K562 (cell line): Measurements from ENCODE around the gene MED13L. TPM values are rescaled to one million over a fixed set of nuclear protein-coding genes. Genes with fewer than 3 reads are reported as not detected.
A peak's percentile ranks its signal among the peaks of the same experiment; 100 is the strongest.

Experiments used
- HDGF ChIP-seq: fragments of 450-650 bp; IDR thresholded peaks from 2 replicates; pipeline ENCODE4 v1.6.1; 2016
- HOXB6 ChIP-seq: fragments of 250-450 bp; sonication (Bioruptor Pico); IDR thresholded peaks from 2 replicates; pipeline ENCODE4 v1.5.1; 2022; ENCODE audit warnings: mild to moderate bottlenecking, borderline replicate concordance
- JUN ChIP-seq, 2 experiments: sonication (generic) in 1 of 2; formaldehyde crosslinking in 1 of 2; IDR thresholded peaks; 2 replicates each; pipeline versions ENCODE4 v1.6.1 to v1.8.0; 2012 to 2022; ENCODE audit warnings: borderline replicate concordance in 2 of 2, mild to moderate bottlenecking in 2 of 2, improper control_type of control experiment in 1 of 2, low read depth in 1 of 2, low read length in 1 of 2, missing genetic modification reagents in 1 of 2
- KDM5B ChIP-seq: fragments of 200-600 bp; sonication (generic); IDR thresholded peaks from 2 replicates; pipeline ENCODE4 v1.6.1; 2012; ENCODE audit warnings: low read depth, mild to moderate bottlenecking, moderate library complexity, low read length, control low read depth, inconsistent platforms; ENCODE audit not compliant: insufficient replicate concordance
- KLF16 ChIP-seq: IDR thresholded peaks from 2 replicates; pipeline ENCODE4 v1.6.1; 2016; ENCODE audit warnings: antibody characterized with exemption
- SAFB ChIP-seq: fragments of 200-400 bp; formaldehyde crosslinking; IDR thresholded peaks from 2 replicates; pipeline ENCODE4 v1.6.1; 2017; ENCODE audit warnings: low read depth, low read length, borderline replicate concordance
- SRF ChIP-seq, 2 experiments: fragments of 250-450, 450-650 bp in 1 of 2; sonication (Bioruptor Pico) in 1 of 2; sonication (generic) in 1 of 2; formaldehyde crosslinking; IDR thresholded peaks; 2 replicates each; pipeline versions ENCODE4 v1.5.0 to v1.5.1; 2020 to 2022; ENCODE audit warnings: mild to moderate bottlenecking in 1 of 2, missing genetic modification reagents in 1 of 2
- SRSF3 ChIP-seq: fragments of 200-400 bp; formaldehyde crosslinking; IDR thresholded peaks from 2 replicates; pipeline ENCODE4 v1.6.1; 2016; ENCODE audit warnings: mild to moderate bottlenecking, low read length, moderate library complexity; ENCODE audit not compliant: insufficient read depth
- XRCC5 ChIP-seq: fragments of 200-400 bp; formaldehyde crosslinking; IDR thresholded peaks from 2 replicates; pipeline ENCODE4 v1.6.1; 2017; ENCODE audit warnings: low read depth, mild to moderate bottlenecking, low read length
- polyA plus RNA-seq, 8 experiments: library from polyadenylated mRNA; depleted of rRNA in 4 of 8; stranded (reverse) in 5 of 8; unstranded in 3 of 8; fragments of >200 nt; fragmentation: Nextera tagmentation in 2 of 8; fragmentation: Illumina TruSeq in 1 of 8; extraction: Ambion mirVana in 2 of 8; extraction: Trizol in 1 of 8; gene quantifications; 2 replicates each; pipeline versions ENCODE4 v1.2.1 to v1.2.3, GENCODE V29; 2011 to 2014; ENCODE audit warnings: inconsistent platforms in 1 of 8, missing spikeins in 1 of 8
- total RNA-seq, 7 experiments: library from RNA; depleted of rRNA in 6 of 7; stranded (reverse); fragments of >200 nt in 6 of 7; fragmentation: Illumina TruSeq in 2 of 7; extraction: Trizol in 2 of 7; gene quantifications; 2 replicates each; pipeline versions ENCODE4 v1.2.1 to v1.2.3, GENCODE V29; 2011 to 2021; ENCODE audit warnings: low replicate concordance in 1 of 7
- TF ChIP-seq, protein P1 (sequence below): fragments of 450-650 bp; formaldehyde crosslinking; IDR thresholded peaks from 2 replicates; pipeline ENCODE4 v1.4.0; 2020; ENCODE audit warnings: mild to moderate bottlenecking, moderate library complexity
- TF ChIP-seq, protein P2 (sequence below): fragments of 450-650 bp; formaldehyde crosslinking; IDR thresholded peaks from 2 replicates; pipeline ENCODE4 v1.4.0; 2020; ENCODE audit warnings: mild to moderate bottlenecking, moderate library complexity
- TF ChIP-seq, protein P3 (sequence below), 3 experiments: fragments of 200-800 bp in 1 of 3; sonication (Bioruptor generic) in 1 of 3; sonication (generic) in 1 of 3; formaldehyde crosslinking in 1 of 3; IDR thresholded peaks; 2 replicates each; pipeline versions ENCODE4 v1.6.1 to v1.8.0; 2016 to 2022; ENCODE audit warnings: mild to moderate bottlenecking in 2 of 3, missing compliant biosample characterization in 2 of 3, missing genetic modification characterization in 2 of 3, missing genetic modification reagents in 1 of 3
- TF ChIP-seq, protein P4 (sequence below): fragments of 250-450 bp; sonication (Bioruptor Pico); IDR thresholded peaks from 2 replicates; pipeline ENCODE4 v1.9.0; 2021; ENCODE audit warnings: mild to moderate bottlenecking, inconsistent platforms

Gene MED13L
- total and polyA plus RNA-seq, 9 of the 15 experiments (the other 6 are each of a cell fraction or from before 2014, with no cell fraction given), result 13.4 to 90.3 (median 36.9) TPM

DNA sequence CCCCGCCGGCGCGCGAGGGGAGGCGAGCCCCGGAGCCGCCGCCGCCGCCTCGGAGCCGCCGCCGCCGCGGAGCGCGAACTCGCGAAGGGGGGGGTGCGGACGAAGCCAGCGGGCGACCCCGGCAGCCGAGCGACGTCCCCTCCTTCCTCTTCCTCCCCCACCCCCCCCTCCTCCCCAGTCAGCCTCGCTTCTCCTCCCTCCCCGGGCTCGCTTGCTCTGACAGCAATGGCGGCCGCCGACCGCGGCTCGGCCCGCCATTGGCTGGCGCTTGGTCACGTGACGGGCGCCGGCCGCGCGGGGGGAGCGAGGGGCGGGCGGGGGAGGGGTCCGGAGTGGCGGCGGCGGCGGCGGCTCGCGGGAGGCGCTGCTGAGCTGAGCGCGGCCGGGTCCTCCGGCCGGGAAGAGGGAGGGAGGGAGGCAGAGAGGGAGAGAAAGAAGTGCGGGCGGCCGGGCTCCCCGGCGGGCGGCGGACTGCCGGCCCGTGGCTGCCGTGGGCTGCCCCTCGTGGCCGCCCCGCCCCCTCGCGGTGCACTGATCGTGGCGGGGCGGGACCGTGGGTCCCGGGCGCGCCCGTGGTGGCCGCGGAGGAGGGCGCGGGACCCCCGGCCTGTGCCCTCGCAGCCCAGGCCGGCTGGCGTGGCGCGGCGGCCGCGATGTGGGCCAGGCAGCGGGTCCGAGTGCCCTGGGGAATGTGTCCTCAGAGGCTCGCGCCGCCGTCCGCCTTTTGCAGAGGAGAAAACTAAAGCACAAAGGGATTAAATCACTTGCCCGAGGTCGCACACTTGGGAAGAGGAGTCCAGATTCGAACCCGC lies at the start of gene MED13L (continued):
- TF ChIP-seq, protein P1, sequence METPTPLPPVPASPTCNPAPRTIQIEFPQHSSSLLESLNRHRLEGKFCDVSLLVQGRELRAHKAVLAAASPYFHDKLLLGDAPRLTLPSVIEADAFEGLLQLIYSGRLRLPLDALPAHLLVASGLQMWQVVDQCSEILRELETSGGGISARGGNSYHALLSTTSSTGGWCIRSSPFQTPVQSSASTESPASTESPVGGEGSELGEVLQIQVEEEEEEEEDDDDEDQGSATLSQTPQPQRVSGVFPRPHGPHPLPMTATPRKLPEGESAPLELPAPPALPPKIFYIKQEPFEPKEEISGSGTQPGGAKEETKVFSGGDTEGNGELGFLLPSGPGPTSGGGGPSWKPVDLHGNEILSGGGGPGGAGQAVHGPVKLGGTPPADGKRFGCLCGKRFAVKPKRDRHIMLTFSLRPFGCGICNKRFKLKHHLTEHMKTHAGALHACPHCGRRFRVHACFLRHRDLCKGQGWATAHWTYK (CRISPR knock-in tag), result peak; percentile 100
- TF ChIP-seq KDM5B (no peak), HDGF (no peak), HOXB6 (CRISPR knock-in tag) (no peak), KLF16 (no peak), SRSF3 (no peak), SRF (CRISPR knock-in tag; IDR thresholded peaks at IDR 0.05) (no peak), XRCC5 (no peak), JUN (IDR thresholded peaks at IDR 0.05; ENCODE audit: borderline replicate concordance, low read depth, low read length) (peak; percentile 15; the same call in 1 of the 2 replicates), JUN (CRISPR knock-in tag; IDR thresholded peaks at IDR 0.05; ENCODE audit: borderline replicate concordance) (no peak), SAFB (peak; percentile 68)
- TF ChIP-seq, protein P2, sequence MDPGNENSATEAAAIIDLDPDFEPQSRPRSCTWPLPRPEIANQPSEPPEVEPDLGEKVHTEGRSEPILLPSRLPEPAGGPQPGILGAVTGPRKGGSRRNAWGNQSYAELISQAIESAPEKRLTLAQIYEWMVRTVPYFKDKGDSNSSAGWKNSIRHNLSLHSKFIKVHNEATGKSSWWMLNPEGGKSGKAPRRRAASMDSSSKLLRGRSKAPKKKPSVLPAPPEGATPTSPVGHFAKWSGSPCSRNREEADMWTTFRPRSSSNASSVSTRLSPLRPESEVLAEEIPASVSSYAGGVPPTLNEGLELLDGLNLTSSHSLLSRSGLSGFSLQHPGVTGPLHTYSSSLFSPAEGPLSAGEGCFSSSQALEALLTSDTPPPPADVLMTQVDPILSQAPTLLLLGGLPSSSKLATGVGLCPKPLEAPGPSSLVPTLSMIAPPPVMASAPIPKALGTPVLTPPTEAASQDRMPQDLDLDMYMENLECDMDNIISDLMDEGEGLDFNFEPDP, result no peak
- TF ChIP-seq, protein P3, sequence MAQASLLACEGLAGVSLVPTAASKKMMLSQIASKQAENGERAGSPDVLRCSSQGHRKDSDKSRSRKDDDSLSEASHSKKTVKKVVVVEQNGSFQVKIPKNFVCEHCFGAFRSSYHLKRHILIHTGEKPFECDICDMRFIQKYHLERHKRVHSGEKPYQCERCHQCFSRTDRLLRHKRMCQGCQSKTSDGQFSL (CRISPR knock-in tag; IDR thresholded peaks at IDR 0.05), result peak; percentile 84
- TF ChIP-seq, protein P3 (tag; IDR thresholded peaks at IDR 0.05), result peak in 1 of 2 experiments; percentile 95; a peak in 2 of 4 replicates
- TF ChIP-seq, protein P4, sequence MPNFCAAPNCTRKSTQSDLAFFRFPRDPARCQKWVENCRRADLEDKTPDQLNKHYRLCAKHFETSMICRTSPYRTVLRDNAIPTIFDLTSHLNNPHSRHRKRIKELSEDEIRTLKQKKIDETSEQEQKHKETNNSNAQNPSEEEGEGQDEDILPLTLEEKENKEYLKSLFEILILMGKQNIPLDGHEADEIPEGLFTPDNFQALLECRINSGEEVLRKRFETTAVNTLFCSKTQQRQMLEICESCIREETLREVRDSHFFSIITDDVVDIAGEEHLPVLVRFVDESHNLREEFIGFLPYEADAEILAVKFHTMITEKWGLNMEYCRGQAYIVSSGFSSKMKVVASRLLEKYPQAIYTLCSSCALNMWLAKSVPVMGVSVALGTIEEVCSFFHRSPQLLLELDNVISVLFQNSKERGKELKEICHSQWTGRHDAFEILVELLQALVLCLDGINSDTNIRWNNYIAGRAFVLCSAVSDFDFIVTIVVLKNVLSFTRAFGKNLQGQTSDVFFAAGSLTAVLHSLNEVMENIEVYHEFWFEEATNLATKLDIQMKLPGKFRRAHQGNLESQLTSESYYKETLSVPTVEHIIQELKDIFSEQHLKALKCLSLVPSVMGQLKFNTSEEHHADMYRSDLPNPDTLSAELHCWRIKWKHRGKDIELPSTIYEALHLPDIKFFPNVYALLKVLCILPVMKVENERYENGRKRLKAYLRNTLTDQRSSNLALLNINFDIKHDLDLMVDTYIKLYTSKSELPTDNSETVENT (CRISPR knock-in tag), result peak; percentile 78
